GM21526 (cell line): Measurements from ENCODE around the gene ZSWIM6.

Experiments
- ATAC-seq: cut with Tn5 transposase; IDR thresholded peaks from one replicate; pipeline ENCODE4 v1.9.1; 2021; ENCODE audit warnings: moderate library complexity; ENCODE audit not compliant: unreplicated experiment, low FRiP score

Gene ZSWIM6

DNA sequence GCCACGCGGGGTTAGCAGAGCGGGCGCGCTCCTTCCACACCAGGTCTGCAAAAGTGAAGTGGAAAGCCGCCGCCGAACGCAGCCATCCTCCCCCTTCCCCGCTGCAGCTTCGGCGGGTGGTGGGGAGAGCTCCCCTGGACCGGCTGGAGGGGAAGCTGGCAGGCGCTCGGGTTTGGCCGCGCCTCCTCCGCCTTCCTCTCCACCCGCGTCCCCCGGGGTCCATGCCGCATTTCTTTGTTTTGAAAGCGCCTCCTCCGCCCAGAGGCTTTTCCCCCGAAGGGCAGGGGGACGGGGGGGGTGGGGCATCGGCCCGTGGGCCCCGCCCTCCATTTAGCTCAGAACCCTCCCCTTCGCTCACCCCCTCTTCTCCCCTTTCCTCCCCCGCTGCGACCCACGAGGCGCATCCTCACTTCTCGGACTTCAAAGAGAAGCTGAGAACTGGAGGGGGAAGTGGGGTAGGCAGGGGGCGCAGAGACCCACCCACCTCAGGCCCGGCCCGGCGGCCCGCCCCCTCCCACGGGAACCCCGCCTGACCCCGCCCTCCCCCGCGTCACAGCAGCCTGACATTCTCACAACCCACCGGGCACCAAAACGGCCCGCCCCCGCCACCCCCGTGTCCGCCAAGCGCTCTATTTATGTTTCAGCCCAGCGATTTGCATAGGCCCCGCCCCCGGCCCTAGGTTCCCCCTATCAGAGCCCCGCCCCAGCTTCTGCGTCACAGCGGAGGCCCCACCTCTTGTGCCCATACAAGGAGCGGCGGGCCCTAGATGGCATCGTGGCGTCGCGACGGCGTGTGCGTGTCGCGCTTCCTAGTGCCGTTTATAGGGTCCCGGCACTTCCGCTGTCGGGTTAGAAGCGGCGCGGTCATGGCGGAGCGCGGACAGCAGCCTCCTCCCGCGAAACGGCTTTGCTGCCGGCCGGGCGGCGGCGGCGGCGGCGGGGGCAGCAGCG, at the start of gene ZSWIM6:
TSS of gene ZSWIM6 (plus strand) at position 852 of the 951 bp plus-strand sequence. CDS start at position 867, 15 bp downstream.
- peak; percentile 77 for ATAC-seq

- ATAC-seq: no peak
These were observed 48.6 kb upstream of the ZSWIM6 start for GRCh38 chr5:61283471-61283870.

GRCh38 chr5:61285531-61285930, 46.5 kb upstream of the ZSWIM6 start:
- no peak for ATAC-seq

DNA sequence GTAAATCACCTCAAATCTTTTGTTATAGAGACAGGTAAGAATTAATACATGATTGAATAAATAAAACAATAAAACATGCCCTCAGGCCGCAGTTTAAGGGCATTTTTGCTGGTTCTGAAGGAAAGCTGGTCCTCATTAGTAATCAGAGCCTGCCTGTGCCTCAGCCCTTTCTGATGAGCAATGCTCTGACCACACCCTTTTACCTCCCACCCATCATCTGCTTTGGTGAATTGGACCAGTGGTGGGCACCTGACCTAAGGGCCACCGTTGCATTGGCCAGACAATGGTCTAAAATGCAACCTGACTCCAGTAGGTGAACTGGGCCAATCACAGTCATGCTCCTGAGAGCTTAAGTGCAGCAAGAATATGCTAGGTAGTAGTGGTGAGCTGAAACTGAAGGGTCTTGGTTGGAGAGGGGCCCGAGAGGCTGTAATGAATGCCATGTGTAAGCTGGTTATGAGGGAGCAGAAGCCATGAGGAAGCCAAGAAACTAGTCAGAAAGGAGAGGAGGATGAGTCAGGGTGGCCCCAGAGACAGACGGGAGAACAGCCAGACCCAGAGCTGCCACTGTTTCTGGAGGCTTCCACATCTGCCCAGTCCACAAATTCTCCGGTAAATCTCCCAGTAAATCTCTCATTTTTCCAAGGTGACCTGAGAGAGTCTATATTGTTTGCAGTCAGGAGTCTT, 45.5 kb upstream of the ZSWIM6 start:
- ATAC-seq: no peak

DNA sequence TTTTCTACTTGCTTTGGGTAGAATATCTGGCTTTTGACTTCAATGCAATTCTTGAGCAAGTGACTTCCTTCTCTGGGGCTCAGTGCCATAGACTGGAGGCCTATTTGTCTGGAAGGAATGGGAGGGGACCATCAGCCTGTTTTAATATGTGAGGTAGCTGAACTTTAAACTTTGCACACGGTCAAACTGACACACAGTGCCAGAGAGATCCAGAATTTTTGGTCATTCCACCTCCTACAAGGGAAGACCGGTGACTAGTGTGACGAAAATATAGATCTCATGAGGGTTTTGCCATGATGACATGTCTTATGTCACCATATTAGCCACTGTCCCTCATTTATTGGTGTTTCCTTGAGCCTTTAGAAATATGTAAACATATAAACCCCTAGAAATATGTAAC, 44.6 kb upstream of the ZSWIM6 start:
- ATAC-seq: no peak

- ATAC-seq: no peak
These were observed 42.8 kb upstream of the ZSWIM6 start for GRCh38 chr5:61289241-61289640.

- ATAC-seq: no peak
These were observed 42.3 kb upstream of the ZSWIM6 start for GRCh38 chr5:61289669-61290306.

GRCh38 chr5:61290791-61291210, 41.3 kb upstream of the ZSWIM6 start:
- no peak for ATAC-seq

GRCh38 chr5:61292062-61292657, 39.9 kb upstream of the ZSWIM6 start:
- no peak for ATAC-seq

DNA sequence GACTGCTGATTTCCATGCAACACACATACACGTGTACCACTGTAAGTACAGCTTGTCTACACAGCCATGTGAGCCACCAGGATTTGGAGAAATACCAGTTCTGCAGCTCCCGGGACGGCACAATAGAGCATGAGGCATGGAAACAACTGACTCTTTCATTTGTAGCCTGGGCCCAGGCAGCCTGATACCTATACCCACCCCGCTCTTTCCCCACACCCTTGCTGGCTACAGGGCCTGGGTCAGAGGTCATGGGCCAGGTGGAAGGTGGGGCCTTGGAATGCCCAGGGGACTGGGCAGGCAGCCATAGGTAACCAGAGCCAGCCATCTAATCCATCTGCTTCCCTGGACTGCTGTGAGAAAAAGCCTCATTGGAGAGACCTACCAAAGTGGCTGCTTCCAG, 39.0 kb upstream of the ZSWIM6 start:
- no peak for ATAC-seq

DNA sequence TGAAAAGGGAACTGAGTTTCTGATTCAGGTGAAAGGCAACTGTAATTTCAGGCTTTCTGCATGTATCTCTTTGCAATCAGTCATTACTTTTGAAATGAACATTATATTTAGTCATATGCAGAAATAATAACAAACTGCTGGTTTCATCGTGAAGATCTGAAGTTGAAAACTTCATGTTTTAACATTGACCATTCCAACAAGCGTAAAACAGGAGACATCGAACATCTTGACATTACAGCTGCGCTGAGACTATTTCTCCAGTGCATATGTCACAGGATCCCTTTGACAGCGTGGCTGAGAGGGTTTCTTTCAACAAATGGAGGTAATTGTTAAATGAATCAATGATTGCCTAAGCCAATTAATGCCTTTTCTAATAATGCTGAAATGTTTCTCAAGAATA, 38.2 kb upstream of the ZSWIM6 start:
- no peak for ATAC-seq

GRCh38 chr5:61295365-61295764, 36.7 kb upstream of the ZSWIM6 start:
- ATAC-seq: no peak

DNA sequence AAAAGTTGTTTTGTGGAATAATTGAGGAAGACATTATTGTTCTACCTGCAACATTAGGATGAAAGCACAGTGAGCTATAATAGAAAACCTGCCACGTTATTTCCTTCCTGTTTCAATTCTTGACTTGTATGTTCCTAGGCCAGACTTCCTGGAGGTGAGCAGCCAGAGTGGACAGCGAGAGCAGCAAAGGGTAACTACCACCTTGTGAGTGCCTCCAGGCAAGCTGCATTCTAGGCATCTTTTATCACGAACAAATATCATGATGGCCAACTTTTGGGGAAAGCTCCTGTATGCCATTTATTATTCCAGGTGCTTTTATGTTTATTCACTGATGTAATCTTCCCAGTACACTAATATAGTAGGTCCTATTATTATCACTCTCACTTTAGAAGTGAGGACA, 34.0 kb upstream of the ZSWIM6 start:
- ATAC-seq: no peak

GRCh38 chr5:61298580-61298979, 33.5 kb upstream of the ZSWIM6 start:
- no peak for ATAC-seq

DNA sequence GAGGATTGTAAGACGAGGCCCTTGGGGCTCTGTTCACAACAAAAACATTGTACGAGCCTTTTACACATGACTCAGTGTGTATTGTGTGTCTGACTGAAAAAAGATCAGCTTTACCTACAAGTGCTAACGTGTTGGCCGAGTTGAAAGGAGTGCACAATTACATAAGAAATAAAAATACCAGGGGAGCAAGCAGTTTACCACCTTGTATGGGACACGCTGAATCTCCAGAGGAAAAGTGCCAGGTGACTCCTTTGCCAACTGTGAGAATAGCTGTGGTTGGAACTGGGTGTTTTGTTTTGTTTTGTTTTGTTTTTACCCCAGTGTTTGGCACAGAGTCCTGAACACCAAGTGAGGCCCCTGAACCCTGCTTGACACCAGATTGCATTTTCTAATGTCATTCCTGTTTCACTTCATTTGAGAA, 32.8 kb upstream of the ZSWIM6 start:
- ATAC-seq: no peak

DNA sequence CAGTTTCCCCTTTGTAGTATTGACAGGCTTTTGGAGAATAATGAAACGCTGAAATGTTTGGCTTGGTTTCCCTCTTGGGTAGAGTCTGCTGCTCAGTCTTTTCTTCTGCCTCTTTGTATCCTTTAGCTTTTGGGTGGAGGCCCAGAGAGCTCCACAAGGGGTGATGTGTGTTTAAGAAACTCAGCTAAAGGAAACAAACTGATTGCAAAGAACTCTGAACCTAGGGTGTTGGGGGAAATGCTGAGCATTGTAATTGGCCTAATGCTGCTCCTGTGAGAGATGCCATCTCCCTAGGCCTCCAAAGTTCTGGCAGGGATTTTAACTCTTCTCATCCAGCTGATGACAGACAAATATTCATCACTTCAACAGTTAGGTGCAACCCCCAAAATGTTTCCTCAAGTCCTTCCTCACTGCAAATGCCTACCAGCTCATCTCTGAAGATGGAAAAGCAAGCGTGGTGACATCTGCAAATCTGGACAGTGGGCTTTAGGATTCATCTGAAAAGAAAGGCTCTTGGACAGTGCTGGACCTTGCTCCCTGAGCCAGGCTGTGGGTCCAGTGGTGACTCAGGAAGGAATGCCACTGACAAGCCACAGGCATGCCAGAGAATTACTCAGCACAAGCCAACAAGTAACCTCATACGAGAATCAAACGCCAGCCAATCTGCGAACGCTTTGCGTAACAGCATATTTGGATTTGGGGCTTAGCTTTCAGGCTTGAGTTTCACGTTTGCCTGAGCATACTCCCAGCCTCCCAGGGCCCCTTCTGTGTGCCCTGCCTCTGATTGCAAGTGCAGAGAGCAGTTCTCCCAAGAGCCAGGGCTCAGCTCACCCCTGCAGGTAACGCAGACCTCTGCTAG, 30.5 kb upstream of the ZSWIM6 start:
- no peak for ATAC-seq

DNA sequence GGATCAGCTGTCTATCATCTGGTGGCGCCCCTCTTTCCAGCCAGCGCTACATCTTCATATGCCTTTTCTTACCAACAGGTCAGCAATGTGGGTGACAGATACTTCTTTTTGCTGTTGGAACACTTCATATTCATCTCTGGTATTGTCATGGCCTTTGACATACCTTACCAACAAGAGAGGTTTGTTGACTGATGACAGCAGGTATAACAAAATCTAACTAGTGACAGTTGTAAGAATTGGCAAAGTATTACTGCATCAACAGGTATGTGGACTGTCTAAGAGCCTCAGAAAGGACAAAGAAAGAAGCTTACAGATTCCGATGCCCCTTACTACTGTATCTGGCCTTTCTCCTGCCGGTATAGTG, 29.9 kb upstream of the ZSWIM6 start:
- ATAC-seq: no peak

- ATAC-seq: no peak
These were observed 28.7 kb upstream of the ZSWIM6 start for GRCh38 chr5:61303346-61303745.

DNA sequence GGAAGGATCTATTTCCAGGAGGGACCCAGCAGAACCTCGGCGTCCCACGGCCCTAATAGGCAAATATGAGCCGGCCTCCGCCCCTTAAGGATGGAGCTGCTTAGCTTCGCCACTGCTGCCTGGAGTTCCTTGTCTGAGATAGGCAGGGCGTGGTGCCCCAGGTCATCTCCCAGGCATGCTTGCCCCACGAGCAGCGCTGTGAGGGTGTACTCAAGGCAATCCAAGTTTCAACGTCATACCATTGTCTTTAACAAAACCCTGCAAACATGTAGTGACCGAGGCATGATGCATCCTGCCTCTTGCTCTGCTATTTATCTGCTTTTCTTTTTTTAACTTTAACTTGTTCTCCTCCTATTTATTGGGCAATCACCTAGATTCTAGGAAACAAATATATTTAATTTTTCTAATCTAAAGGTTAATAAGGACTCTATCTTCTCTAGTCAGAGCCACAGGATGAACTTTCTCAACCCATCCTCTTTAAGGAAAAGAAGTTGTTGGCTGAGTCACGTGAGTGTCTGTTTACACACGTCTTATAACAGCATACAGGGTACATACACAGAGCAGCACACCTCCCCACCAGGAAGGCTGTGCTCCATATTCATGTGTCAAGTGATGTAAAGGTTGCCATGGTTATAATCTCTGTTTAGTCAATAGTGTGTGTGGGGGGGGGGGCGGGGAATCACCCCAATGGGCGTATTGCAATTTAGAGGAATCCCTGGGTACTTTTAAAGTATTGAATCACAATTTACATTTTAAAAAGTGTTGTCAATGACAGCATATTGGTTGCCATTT, 27.3 kb upstream of the ZSWIM6 start:
- ATAC-seq: no peak
